Keratinocyte (primary cell): Measurements from ENCODE around the gene TMEM167A. TPM values are rescaled to one million over a fixed set of nuclear protein-coding genes. Genes with fewer than 3 reads are reported as not detected.
"Not testable (repeated sequence)": the region's sequence is repeated elsewhere in the genome, so short reads cannot be mapped to it uniquely, and the experiment has no call there.

Experiments used
- DNase-seq: peaks from one replicate; pipeline ENCODE4 v3.0.0-alpha.2; 2011; ENCODE audit warnings: low read depth, missing footprints, low spot score
- FAIRE-seq: peaks from 2 replicates; lab custom pipeline; 2011; peaks lifted over from hg19 to GRCh38; lab: Jason Lieb, UNC
- H2AFZ ChIP-seq: 2 replicates; pipeline ENCODE4 v1.6.0; 2012; ENCODE audit warnings: low read length, control low read depth, inconsistent platforms; ENCODE audit not compliant: control insufficient read depth
- H3K27ac ChIP-seq: 2 replicates; pipeline ENCODE4 v1.5.1; 2011; ENCODE audit warnings: low read length; ENCODE audit not compliant: control insufficient read depth, insufficient read depth
- H3K27me3 ChIP-seq: 3 replicates; pipeline ENCODE4 v1.6.0; 2011; ENCODE audit warnings: low read length; ENCODE audit not compliant: control insufficient read depth, insufficient read depth; ENCODE audit errors: extremely low read depth
- H3K36me3 ChIP-seq, 2 experiments: 2 replicates in 1 of 2; 3 replicates in 1 of 2; pipeline ENCODE4 v1.5.1; 2011; ENCODE audit warnings: low read length in 2 of 2, mild to moderate bottlenecking in 1 of 2; ENCODE audit not compliant: control insufficient read depth in 2 of 2, insufficient read depth in 2 of 2; ENCODE audit errors: extremely low read depth in 1 of 2
- H3K4me1 ChIP-seq: 3 replicates; pipeline ENCODE4 v1.5.1; 2011; ENCODE audit warnings: low read length; ENCODE audit not compliant: control insufficient read depth, insufficient read depth; ENCODE audit errors: extremely low read depth
- H3K4me2 ChIP-seq: 3 replicates; pipeline ENCODE4 v1.6.0; 2011; ENCODE audit warnings: low read depth, low read length; ENCODE audit not compliant: control insufficient read depth, insufficient read depth; ENCODE audit errors: extremely low read depth
- H3K4me3 ChIP-seq, 3 experiments: fragments of 200-600 bp in 1 of 3; sonication (generic) in 1 of 3; 2 replicates in 2 of 3; 3 replicates in 1 of 3; pipeline ENCODE4 v1.5.1; 2011 to 2016; ENCODE audit warnings: low read length in 3 of 3, mild to moderate bottlenecking in 3 of 3, control low read depth in 2 of 3, inconsistent platforms in 1 of 3, low read depth in 1 of 3, mixed read lengths in 1 of 3, mixed run types in 1 of 3, moderate library complexity in 1 of 3; ENCODE audit not compliant: control insufficient read depth in 2 of 3, insufficient read depth in 2 of 3; ENCODE audit errors: extremely low read depth in 1 of 3
- H3K79me2 ChIP-seq: 2 replicates; pipeline ENCODE4 v1.6.0; 2012; ENCODE audit warnings: low read length; ENCODE audit not compliant: control insufficient read depth, insufficient read depth
- H3K9ac ChIP-seq: 3 replicates; pipeline ENCODE4 v1.6.0; 2011; ENCODE audit warnings: low read length; ENCODE audit not compliant: control insufficient read depth, insufficient read depth; ENCODE audit errors: extremely low read depth
- H3K9me1 ChIP-seq: 3 replicates; pipeline ENCODE4 v1.6.0; 2011; ENCODE audit warnings: low read length; ENCODE audit not compliant: control insufficient read depth, insufficient read depth; ENCODE audit errors: extremely low read depth
- H3K9me3 ChIP-seq: 2 replicates; pipeline ENCODE4 v1.5.1; 2012; ENCODE audit warnings: low read depth, low read length; ENCODE audit not compliant: control insufficient read depth
- H4K20me1 ChIP-seq: 3 replicates; pipeline ENCODE4 v1.6.0; 2011; ENCODE audit warnings: low read length; ENCODE audit not compliant: control insufficient read depth, insufficient read depth; ENCODE audit errors: extremely low read depth
- EZH2 ChIP-seq: IDR thresholded peaks from one replicate; pipeline ENCODE4 v1.6.1; 2012; ENCODE audit warnings: inconsistent platforms, mild to moderate bottlenecking, low read length, moderate library complexity
- dilution Hi-C: fragments of 300-500 bp; cut with MboI; formaldehyde crosslinking; loops from one replicate; pipeline ENCODE4 v1.7.0; 2020; ENCODE audit warnings: low sequenced_read_pairs; ENCODE audit not compliant: extremely low pct_ligation_motif_present
- polyA plus RNA-seq, 5 experiments: library from polyadenylated mRNA; depleted of rRNA in 3 of 5; stranded (reverse) in 3 of 5; stranded (forward) in 1 of 5; unstranded in 1 of 5; fragments of >200 nt; gene quantifications; 1 replicate in 1 of 5; 2 replicates in 3 of 5; 3 replicates in 1 of 5; pipeline versions ENCODE4 v1.2.1 to v1.2.3, GENCODE V29; 2011 to 2012; ENCODE audit warnings: missing spikeins in 2 of 5, low read depth in 1 of 5, low replicate concordance in 1 of 5
- TF ChIP-seq, protein P1 (sequence below), 3 experiments: IDR thresholded peaks in 1 of 3; conservative IDR thresholded peaks in 1 of 3; optimal IDR thresholded peaks in 1 of 3; 2 replicates in 2 of 3; 3 replicates in 1 of 3; pipeline versions ENCODE3 to v1.5.1; 2011; ENCODE audit warnings: low read length in 3 of 3, mild to moderate bottlenecking in 3 of 3, moderate library complexity in 2 of 3, control low read depth in 1 of 3, inconsistent platforms in 1 of 3; ENCODE audit not compliant: insufficient read depth in 2 of 3; ENCODE audit errors: extremely low read depth in 1 of 3

Gene TMEM167A
- polyA plus RNA-seq, 1 donor (not counting 4 experiments of a cell fraction or from before 2014, with no cell fraction given) = 97.6 TPM

DNA sequence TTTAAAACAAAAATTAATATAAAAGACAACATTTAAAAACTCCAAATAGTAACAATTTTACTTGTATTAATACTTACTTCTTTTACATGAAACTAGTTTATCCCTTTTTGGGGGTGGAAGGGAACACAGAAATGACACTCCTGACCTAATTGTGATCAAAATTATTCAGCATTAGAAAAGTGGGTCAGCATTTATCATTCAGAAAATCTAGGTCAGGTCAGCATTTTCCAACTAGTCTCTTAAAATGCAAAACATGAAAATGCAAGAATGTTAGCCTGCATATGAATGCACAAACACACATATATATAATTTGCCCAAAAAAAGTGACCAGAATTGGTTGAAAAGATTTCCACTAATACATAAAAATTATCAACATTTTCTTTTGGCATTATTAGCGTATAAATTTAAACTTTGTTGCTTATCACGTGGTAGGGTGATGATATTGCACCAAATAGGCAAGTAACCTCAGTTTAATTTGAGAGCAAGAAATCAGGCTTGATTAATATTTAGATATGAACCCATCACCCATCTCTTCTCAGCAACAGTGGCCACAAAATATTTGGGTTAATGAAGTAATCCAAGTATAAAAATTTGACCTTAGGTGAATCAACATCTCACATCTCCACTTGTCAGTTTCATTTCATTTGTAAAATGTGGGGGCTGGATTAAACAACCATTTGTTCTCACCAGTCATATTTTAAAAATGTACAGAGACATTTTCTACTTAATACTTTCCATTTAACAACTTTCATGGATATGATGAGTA, 5.7 kb downstream of the TMEM167A start:
- DNase-seq = no peak
- Histone ChIP-seq H3K79me2 (peaks cover 94% of the 10 kb centered on the region), H3K27ac (no peak overlapping the region), H3K9me1 (no peaks in the 10 kb centered on the region), H3K9me3 (no peaks in the 10 kb centered on the region), H3K9ac (no peak overlapping the region), H4K20me1 (no peaks in the 10 kb centered on the region), H3K4me3 (no peak overlapping the region), H3K4me2 (no peak overlapping the region), H3K36me3 (peaks cover 0 to 2% of the 10 kb centered on the region in 2 experiments), H2AFZ (no peak overlapping the region), H3K27me3 (no peaks in the 10 kb centered on the region), H3K4me1 (peaks cover 8% of the 10 kb centered on the region)
- no peak for TF ChIP-seq EZH2
- TF ChIP-seq, protein P1, sequence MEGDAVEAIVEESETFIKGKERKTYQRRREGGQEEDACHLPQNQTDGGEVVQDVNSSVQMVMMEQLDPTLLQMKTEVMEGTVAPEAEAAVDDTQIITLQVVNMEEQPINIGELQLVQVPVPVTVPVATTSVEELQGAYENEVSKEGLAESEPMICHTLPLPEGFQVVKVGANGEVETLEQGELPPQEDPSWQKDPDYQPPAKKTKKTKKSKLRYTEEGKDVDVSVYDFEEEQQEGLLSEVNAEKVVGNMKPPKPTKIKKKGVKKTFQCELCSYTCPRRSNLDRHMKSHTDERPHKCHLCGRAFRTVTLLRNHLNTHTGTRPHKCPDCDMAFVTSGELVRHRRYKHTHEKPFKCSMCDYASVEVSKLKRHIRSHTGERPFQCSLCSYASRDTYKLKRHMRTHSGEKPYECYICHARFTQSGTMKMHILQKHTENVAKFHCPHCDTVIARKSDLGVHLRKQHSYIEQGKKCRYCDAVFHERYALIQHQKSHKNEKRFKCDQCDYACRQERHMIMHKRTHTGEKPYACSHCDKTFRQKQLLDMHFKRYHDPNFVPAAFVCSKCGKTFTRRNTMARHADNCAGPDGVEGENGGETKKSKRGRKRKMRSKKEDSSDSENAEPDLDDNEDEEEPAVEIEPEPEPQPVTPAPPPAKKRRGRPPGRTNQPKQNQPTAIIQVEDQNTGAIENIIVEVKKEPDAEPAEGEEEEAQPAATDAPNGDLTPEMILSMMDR (optimal IDR thresholded peaks at IDR 0.05 in 1 of 3, IDR thresholded peaks at IDR 0.05 in 1 of 3, conservative IDR thresholded peaks at IDR 0.05 in 1 of 3; ENCODE audit: extremely low read depth in 1 of 3, insufficient read depth in 2 of 3, low read length in 3 of 3) = no peak
- dilution Hi-C loops = no loop called here
- FAIRE-seq = no peak

DNA sequence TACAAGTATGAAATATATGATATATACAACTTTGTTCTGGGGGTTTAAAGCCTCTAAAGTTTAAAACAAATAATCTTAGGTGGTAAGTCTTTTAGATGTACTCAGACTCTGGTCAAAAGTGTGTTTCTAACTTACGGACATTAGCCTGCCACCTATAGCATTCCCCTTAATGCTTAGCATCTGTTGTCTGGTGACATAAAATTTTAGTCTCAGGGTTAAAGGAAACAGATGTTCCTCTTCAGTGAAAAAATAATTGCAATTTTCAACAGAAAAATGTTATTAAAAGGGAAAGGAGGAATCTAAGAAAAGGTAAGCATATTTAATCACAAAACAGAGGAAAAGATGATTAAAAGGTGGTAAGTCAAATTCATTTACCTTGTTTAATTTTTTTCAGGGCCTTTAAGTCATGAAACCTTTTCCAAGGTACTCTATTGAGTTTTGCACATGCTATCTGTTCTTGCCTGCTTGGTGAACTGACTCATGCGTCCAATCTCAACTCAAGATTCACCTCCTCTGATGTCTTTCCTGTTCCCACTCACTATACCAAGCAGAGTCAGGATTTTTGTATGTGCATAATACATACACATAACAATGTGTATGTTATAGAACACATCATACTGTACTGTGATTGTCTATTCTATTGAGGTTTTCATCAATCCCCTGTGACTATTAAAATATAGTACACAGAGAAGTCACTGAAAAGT, 7.9 kb downstream of the TMEM167A start:
- H3K4me2 ChIP-seq = no peak overlapping the region
- H3K36me3 ChIP-seq = peaks cover 0 to 2% of the 10 kb centered on the region in 2 experiments
- no peak overlapping the region for H2AFZ ChIP-seq
- H3K9me1 ChIP-seq = no peaks in the 10 kb centered on the region
- H3K9ac ChIP-seq = no peak overlapping the region
- DNase-seq (no peak), FAIRE-seq (no peak)
- peaks cover 3% of the 10 kb centered on the region for H4K20me1 ChIP-seq
- TF ChIP-seq EZH2 = no peak
- TF ChIP-seq, protein P1 (optimal IDR thresholded peaks at IDR 0.05 in 1 of 3, IDR thresholded peaks at IDR 0.05 in 1 of 3, conservative IDR thresholded peaks at IDR 0.05 in 1 of 3; ENCODE audit: extremely low read depth in 1 of 3, insufficient read depth in 2 of 3, low read length in 3 of 3) = no peak
- dilution Hi-C loops = no loop called here
- H3K27ac ChIP-seq = no peak overlapping the region
- peaks cover 90% of the 10 kb centered on the region for H3K79me2 ChIP-seq
- H3K4me3 ChIP-seq = no peak overlapping the region
- H3K4me1 ChIP-seq = no peaks in the 10 kb centered on the region
- no peaks in the 10 kb centered on the region for H3K27me3 ChIP-seq
- no peaks in the 10 kb centered on the region for H3K9me3 ChIP-seq

DNA sequence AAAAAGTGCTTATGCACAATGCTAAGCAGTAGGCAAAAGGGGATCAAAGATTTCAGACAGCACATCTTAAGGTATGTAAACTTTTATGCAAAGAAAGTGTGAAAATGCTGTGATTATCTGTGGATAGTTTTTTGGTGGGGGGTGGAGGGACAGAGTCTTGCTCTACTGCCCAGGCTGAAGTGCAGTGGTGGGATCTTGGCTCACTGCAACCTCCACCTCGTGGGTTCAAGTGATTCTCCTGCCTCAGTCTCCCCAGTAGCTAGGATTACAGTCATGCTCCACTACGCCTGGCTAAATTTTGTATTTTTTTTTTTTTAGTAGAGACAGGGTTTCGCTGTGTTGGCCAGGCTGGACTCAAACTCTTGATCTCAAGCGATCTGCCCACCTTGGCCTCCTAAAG, 9.8 kb downstream of the TMEM167A start:
- H3K4me3 ChIP-seq, H3K27me3 ChIP-seq, H2AFZ ChIP-seq, dilution Hi-C loops, DNase-seq, FAIRE-seq, H3K9me3 ChIP-seq, H4K20me1 ChIP-seq, H3K4me1 ChIP-seq, H3K9me1 ChIP-seq, H3K27ac ChIP-seq, H3K36me3 ChIP-seq, H3K9ac ChIP-seq, H3K4me2 ChIP-seq: not testable (repeated sequence)
- H3K79me2 ChIP-seq = peaks cover 82% of the 10 kb centered on the region
